HEK293T (cell line): ENCODE results near the gene OR2T5.
"Not testable (repeated sequence)": the region's sequence is repeated elsewhere in the genome, so short reads cannot be mapped to it uniquely, and the experiment has no call there.

ENCODE experiments used
- ARNT ChIP-seq: fragments of 450-650 bp; IDR thresholded peaks from 2 replicates; pipeline ENCODE4 v1.6.1; 2017; ENCODE audit warnings: mild to moderate bottlenecking
- BHLHE40 ChIP-seq: fragments of 450-650 bp; IDR thresholded peaks from 2 replicates; pipeline ENCODE4 v1.6.1; 2016; ENCODE audit warnings: mild to moderate bottlenecking, moderate library complexity, borderline replicate concordance
- ELF4 ChIP-seq: fragments of 450-650 bp; IDR thresholded peaks from 2 replicates; pipeline ENCODE4 v1.6.1; 2017; ENCODE audit warnings: antibody characterized with exemption
- FOXA1 ChIP-seq: fragments of 450-650 bp; IDR thresholded peaks from 2 replicates; pipeline ENCODE4 v1.6.1; 2016; ENCODE audit warnings: mild to moderate bottlenecking
- FOXM1 ChIP-seq: fragments of 450-650 bp; IDR thresholded peaks from 2 replicates; pipeline ENCODE4 v1.6.1; 2017; ENCODE audit warnings: mild to moderate bottlenecking, borderline replicate concordance
- HDGF ChIP-seq: fragments of 450-650 bp; IDR thresholded peaks from 2 replicates; pipeline ENCODE4 v1.6.1; 2017; ENCODE audit warnings: antibody characterized with exemption, borderline replicate concordance
- SP1 ChIP-seq: fragments of 450-650 bp; IDR thresholded peaks from 2 replicates; pipeline ENCODE4 v1.6.1; 2017
- SUZ12 ChIP-seq: fragments of 450-650 bp; IDR thresholded peaks from 2 replicates; pipeline ENCODE4 v1.6.1; 2016; ENCODE audit warnings: mild to moderate bottlenecking
- ZNF384 ChIP-seq: fragments of 450-650 bp; IDR thresholded peaks from 2 replicates; pipeline ENCODE4 v1.6.1; 2016

GRCh38 chr1:248453619-248454018 lies 34.8 kb upstream of the OR2T5 start:
- TF ChIP-seq FOXM1, ARNT, ELF4, SP1, HDGF, ZNF384, FOXA1, SUZ12, BHLHE40: not testable (repeated sequence)
